Mononuclear cell (primary cell): ENCODE measurements around the gene GCN1. TPM values are rescaled to one million over a fixed set of nuclear protein-coding genes. Genes with fewer than 3 reads are reported as not detected.

Experiments
- H3K27me3 ChIP-seq: 2 replicates; pipeline ENCODE4 v1.6.0; 2011; ENCODE audit warnings: low read length, control low read depth; ENCODE audit not compliant: insufficient read depth
- H3K4me1 ChIP-seq: 2 replicates; pipeline ENCODE4 v1.5.1; 2011; ENCODE audit warnings: mild to moderate bottlenecking, low read length, control low read depth; ENCODE audit not compliant: insufficient read depth
- H3K4me3 ChIP-seq: 2 replicates; pipeline ENCODE4 v1.5.1; 2011; ENCODE audit warnings: mild to moderate bottlenecking, low read length, moderate library complexity
- H3K9me3 ChIP-seq: 2 replicates; pipeline ENCODE4 v1.5.1; 2011; ENCODE audit warnings: low read depth, mild to moderate bottlenecking, control low read depth, low read length
- total RNA-seq: library from RNA; depleted of rRNA; stranded (reverse); fragments of >200 nt; gene quantifications from one replicate; pipeline ENCODE4 v1.2.3, GENCODE V29; 2012

Gene GCN1
- total RNA-seq, 1 donor: 159 TPM

- Histone ChIP-seq H3K4me3 (no peak overlapping the region), H3K27me3 (no peaks in the 10 kb centered on the region)
These were observed 108.4 kb downstream of the GCN1 start for GRCh38 chr12:120085920-120086645.

GRCh38 chr12:120081641-120082040, 112.9 kb downstream of the GCN1 start:
- Histone ChIP-seq H3K27me3 (no peaks in the 10 kb centered on the region), H3K4me1 (peaks cover 1% of the 10 kb centered on the region), H3K9me3 (no peaks in the 10 kb centered on the region), H3K4me3 (no peak overlapping the region)

More at GRCh38 chr12:120085920-120086645, 108.4 kb downstream of the GCN1 start:
- Histone ChIP-seq H3K4me1 (peaks cover 13% of the 10 kb centered on the region), H3K9me3 (no peaks in the 10 kb centered on the region)

- Histone ChIP-seq H3K4me3 (no peak overlapping the region), H3K4me1 (peaks cover 8% of the 10 kb centered on the region), H3K27me3 (no peaks in the 10 kb centered on the region), H3K9me3 (no peaks in the 10 kb centered on the region)
These were observed 114.8 kb downstream of the GCN1 start for GRCh38 chr12:120079411-120080400.

- H3K27me3 ChIP-seq: no peaks in the 10 kb centered on the region
- no peak overlapping the region for H3K4me3 ChIP-seq
- peaks cover 12% of the 10 kb centered on the region for H3K4me1 ChIP-seq
- no peaks in the 10 kb centered on the region for H3K9me3 ChIP-seq
These were observed 115.6 kb downstream of the GCN1 start for GRCh38 chr12:120078868-120079267.

- H3K4me1 ChIP-seq: peaks cover 12% of the 10 kb centered on the region
- no peak overlapping the region for H3K4me3 ChIP-seq
- no peaks in the 10 kb centered on the region for H3K9me3 ChIP-seq
- no peaks in the 10 kb centered on the region for H3K27me3 ChIP-seq
These were observed 117.3 kb downstream of the GCN1 start for GRCh38 chr12:120077260-120077659.

Other genes with a start within 250 kb of the GCN1 start
- gene BICDL1, start 205.5 kb downstream of the GCN1 start, total RNA-seq: 60.9 TPM
- 17.2 TPM for gene RAB35, start 78.0 kb downstream of the GCN1 start, total RNA-seq
- 2,452 TPM for gene RPLP0, start 6.4 kb upstream of the GCN1 start, total RNA-seq
- gene PXN, start 71.0 kb upstream of the GCN1 start, total RNA-seq: 80.8 TPM
- gene RNU4-2, start 97.2 kb upstream of the GCN1 start, total RNA-seq: under 0.01 TPM
- gene RNU4-1, start 98.5 kb upstream of the GCN1 start, total RNA-seq: under 0.01 TPM
- gene SIRT4, start 107.6 kb upstream of the GCN1 start, total RNA-seq: 0.10 TPM
- 0.31 TPM for gene PLA2G1B, start 133.1 kb upstream of the GCN1 start, total RNA-seq
- not detected for gene MSI1, start 174.4 kb upstream of the GCN1 start, total RNA-seq
- 138 TPM for gene COX6A1, start 243.4 kb upstream of the GCN1 start, total RNA-seq